Pancreas (tissue), 10 donors: ENCODE data around the gene SLC51B. TPM values are rescaled to one million over a fixed set of nuclear protein-coding genes. Genes with fewer than 3 reads are reported as not detected.

ENCODE experiments used
- ATAC-seq, 4 donors: fragments of 200-7000 bp; cut with Tn5 transposase; one replicate each; pipeline versions ENCODE4 v1.8.0 to v1.9.1; 2020; ENCODE audit warnings: mild to moderate bottlenecking in 4 of 4, moderate library complexity in 4 of 4
- DNase-seq, 6 donors: peaks; one replicate each; pipeline ENCODE4 v3.0.0-alpha.2; 2020
- FAIRE-seq: peaks from 2 replicates; lab custom pipeline; 2012; peaks lifted over from hg19 to GRCh38; lab: Jason Lieb, UNC
- H3K27ac ChIP-seq, 4 donors: fragments of 200-600 bp; sonication (generic); 1 replicate in 3 of 4; 2 replicates in 1 of 4; pipeline versions ENCODE4 v1.5.0 to v1.8.0; 2020
- H3K27me3 ChIP-seq, 4 donors: fragments of 200-600 bp; one replicate each; pipeline ENCODE4 v1.8.0; 2021
- H3K36me3 ChIP-seq, 3 donors: fragments of 200-600 bp; sonication (generic) in 1 of 3; one replicate each; pipeline versions ENCODE4 v1.5.0 to v1.8.0; 2020 to 2021
- H3K4me1 ChIP-seq, 3 donors: fragments of 200-600 bp; one replicate each; pipeline ENCODE4 v1.8.0; 2021
- H3K4me3 ChIP-seq, 4 donors: fragments of 200-600 bp; sonication (generic) in 2 of 4; one replicate each; pipeline versions ENCODE4 v1.5.0 to v1.8.0; 2020 to 2021
- H3K9me3 ChIP-seq, 4 donors: fragments of 200-600 bp; one replicate each; pipeline ENCODE4 v1.8.0; 2021
- CTCF ChIP-seq, 4 donors: fragments of 200-600 bp; sonication (generic) in 3 of 4; IDR thresholded peaks; one replicate each; pipeline versions ENCODE4 v1.5.0 to v1.8.0; 2021; ENCODE audit warnings: antibody characterized with exemption in 4 of 4
- WGBS, 2 donors: extraction: QIAGEN DNeasy Blood & Tissue Kit; methylation state at CpG; one replicate each; pipeline ENCODE4 v1.1.7; 2013; 5-methylcytosine and 5-hydroxymethylcytosine counted together
- intact Hi-C, 3 donors: fragments of 100-400 bp; cut with DNase I; formaldehyde crosslinking; loops; one replicate each; pipeline versions ENCODE4 v1.11.1 to v1.14.2; 2022
- polyA plus RNA-seq, 2 donors: library from polyadenylated mRNA; stranded (reverse); fragments of 200-250 nt; gene quantifications; one replicate each; pipeline ENCODE4 v1.2.3, GENCODE V29; 2013
- total RNA-seq, 6 donors: library from RNA; stranded (reverse); fragmentation: NEBNext Ultra II Directional in 4 of 6; extraction: Animal tissue kit (Norgen Biotek cat#: 25700) in 4 of 6; gene quantifications; one replicate each; pipeline versions ENCODE4 v1.2.1 to v1.2.4, GENCODE V29; 2021 to 2023
- donor health status: healthy with polysubstance abuse.
- donor health status: DM: no; HTN: no; CAD: no; lungs with moderate emphysema.
- donor health status: DM: no; HTN: no; CAD: no.
- donor health status: control.
- donor health status: control.
- donor health status: Bipolar disorder and iron deficiency.
- donor health status: DM: yes; HTN: yes; CAD: no.
- donor health status: DM: no; HTN: no; CAD: no.
- donor health status: DM: no; HTN: no; CAD: no.
- donor health status: DM: yes; HTN: yes; CAD: no.

The SLC51B gene
- total and polyA plus RNA-seq, 8 donors: 0.26 to 1.1 (median 0.49) TPM; not detected in 5

- Histone ChIP-seq H3K36me3 (no peaks in the 10 kb centered on the region), H3K27me3 (no peaks in the 10 kb centered on the region), H3K4me1 (no peaks in the 10 kb centered on the region), H3K4me3 (no peak overlapping the region), H3K27ac (no peak overlapping the region), H3K9me3 (no peaks in the 10 kb centered on the region)
- no peak for DNase-seq
- ATAC-seq: peak in 1 of 4 donors; percentile 6
- intact Hi-C loops: no loop called here
- no peak for TF ChIP-seq CTCF (IDR thresholded peaks at IDR 0.05)
- FAIRE-seq: no peak
- 70 to 78% methylated on average over 12 to 13 of the region's 13 CpGs for WGBS, 2 donors
Measured at GRCh38 chr15:65087873-65088642, 42.9 kb downstream of the SLC51B start.

GRCh38 chr15:65088643-65089021 is 43.4 kb downstream of the SLC51B start:
- Histone ChIP-seq H3K4me1 (no peaks in the 10 kb centered on the region), H3K9me3 (no peaks in the 10 kb centered on the region), H3K4me3 (no peak overlapping the region), H3K27ac (no peak overlapping the region), H3K36me3 (no peaks in the 10 kb centered on the region), H3K27me3 (no peaks in the 10 kb centered on the region)
- TF ChIP-seq CTCF (IDR thresholded peaks at IDR 0.05): no peak
- intact Hi-C loops: no loop called here
- 49 to 55% methylated on average over 6 of the region's 6 CpGs for WGBS, 2 donors
- no peak for DNase-seq
- FAIRE-seq: no peak
- no peak for ATAC-seq

DNA sequence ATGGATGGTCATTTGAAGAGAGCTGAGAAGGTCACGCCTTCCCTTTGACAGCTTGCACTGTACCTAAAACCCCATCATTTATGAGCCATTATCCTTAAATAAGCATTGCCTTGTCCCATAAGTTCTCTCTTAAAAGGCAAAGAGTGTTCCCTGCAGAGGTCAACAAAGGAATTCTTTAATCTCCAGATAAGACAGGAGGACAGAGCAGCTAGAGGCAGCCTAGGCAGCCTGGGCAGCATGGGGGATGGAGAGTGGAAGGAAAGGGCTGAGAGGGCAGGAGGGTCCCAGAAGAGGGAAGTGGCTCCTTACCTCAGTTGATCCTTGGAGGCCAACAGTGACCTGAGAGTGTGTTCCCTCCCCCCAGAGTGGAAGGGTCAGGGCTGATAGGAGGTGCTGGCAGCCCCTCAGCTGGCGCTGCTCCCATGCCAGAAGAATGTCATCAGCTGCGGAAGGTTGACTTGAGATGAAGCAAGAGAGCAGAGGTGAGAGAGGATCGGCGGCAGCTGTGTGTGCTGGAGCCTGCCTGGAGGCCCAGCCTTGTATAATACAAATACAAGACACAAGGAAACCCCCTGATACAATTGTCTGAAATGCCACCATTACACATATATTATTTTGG is 44.1 kb downstream of the SLC51B start:
- DNase-seq (peak in 1 of 6 donors; percentile 23), ATAC-seq (peak in 2 of 4 donors; percentile 18 to 31), FAIRE-seq (no peak)
- Histone ChIP-seq H3K36me3 (no peaks in the 10 kb centered on the region), H3K4me1 (no peaks in the 10 kb centered on the region), H3K27ac (no peak overlapping the region), H3K4me3 (no peak overlapping the region), H3K9me3 (no peaks in the 10 kb centered on the region), H3K27me3 (no peaks in the 10 kb centered on the region)
- TF ChIP-seq CTCF (IDR thresholded peaks at IDR 0.05): no peak
- 30 to 37% methylated on average over 5 of the region's 5 CpGs for WGBS, 2 donors
- intact Hi-C loops: no loop called here

DNA sequence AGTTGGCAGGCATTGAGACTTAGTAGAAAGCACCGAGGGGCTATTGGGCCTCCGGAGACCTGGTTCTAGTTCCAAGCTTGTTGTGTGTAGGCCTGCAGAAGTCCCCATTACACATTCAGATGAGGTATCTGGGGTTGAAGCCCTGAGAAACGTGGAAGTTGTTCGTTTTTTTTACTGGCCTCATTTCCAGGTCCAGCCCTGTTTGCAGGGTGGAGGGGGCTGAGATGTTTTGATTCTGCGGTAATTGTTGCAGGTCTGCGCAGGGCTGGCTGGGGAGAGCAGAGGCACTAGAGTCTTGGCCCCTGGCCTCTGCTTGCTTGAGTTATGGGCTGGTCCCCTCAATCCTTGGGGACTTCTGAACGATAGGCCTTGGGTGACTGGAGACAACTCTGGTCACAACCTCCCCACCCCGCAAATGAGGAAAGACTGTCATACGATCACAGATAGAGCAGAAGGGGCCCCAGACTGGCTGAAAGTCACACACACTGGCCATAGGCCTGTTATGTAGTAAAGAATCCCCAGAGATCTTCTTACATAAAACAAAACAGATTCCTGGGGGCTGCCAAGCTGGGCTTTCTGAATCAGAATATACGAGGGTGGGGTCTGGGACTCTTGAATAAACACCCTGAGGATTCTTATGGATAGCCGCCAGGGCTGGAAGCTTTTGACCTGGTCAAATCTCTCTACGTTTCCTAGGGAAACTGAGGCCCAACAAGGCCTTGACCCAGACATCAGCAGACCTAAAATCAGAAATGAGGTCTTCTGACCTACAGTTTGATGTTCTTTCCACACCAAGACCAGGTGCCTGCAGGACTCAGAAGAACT is 47.0 kb downstream of the SLC51B start:
- Histone ChIP-seq H3K36me3 (no peaks in the 10 kb centered on the region), H3K4me1 (no peaks in the 10 kb centered on the region), H3K27me3 (no peaks in the 10 kb centered on the region), H3K4me3 (no peak overlapping the region), H3K9me3 (no peaks in the 10 kb centered on the region), H3K27ac (no peak overlapping the region)
- WGBS, 2 donors: 85% methylated on average over 12 of the region's 12 CpGs
- TF ChIP-seq CTCF (IDR thresholded peaks at IDR 0.05): no peak
- FAIRE-seq (no peak), DNase-seq (peak in 1 of 6 donors; percentile 10), ATAC-seq (no peak)
- intact Hi-C loops: no loop called here
